Mammary epithelial cell (primary cell): Measurements from ENCODE around the gene SCUBE1.

Experiments used
- EZH2 ChIP-seq: IDR thresholded peaks from 2 replicates; pipeline ENCODE4 v1.6.1; 2012; ENCODE audit warnings: low read length, inconsistent platforms, borderline replicate concordance
- TF ChIP-seq, protein P1 (sequence below), 2 donors: IDR thresholded peaks in 1 of 2; conservative IDR thresholded peaks in 1 of 2; 2 replicates each; pipeline ENCODE4 v1.5.1; 2011 to 2012; ENCODE audit warnings: inconsistent platforms in 2 of 2, low read length in 2 of 2, mild to moderate bottlenecking in 2 of 2, control low read depth in 1 of 2, low read depth in 1 of 2; ENCODE audit not compliant: insufficient read depth in 1 of 2; ENCODE audit errors: extremely low read depth in 1 of 2

DNA sequence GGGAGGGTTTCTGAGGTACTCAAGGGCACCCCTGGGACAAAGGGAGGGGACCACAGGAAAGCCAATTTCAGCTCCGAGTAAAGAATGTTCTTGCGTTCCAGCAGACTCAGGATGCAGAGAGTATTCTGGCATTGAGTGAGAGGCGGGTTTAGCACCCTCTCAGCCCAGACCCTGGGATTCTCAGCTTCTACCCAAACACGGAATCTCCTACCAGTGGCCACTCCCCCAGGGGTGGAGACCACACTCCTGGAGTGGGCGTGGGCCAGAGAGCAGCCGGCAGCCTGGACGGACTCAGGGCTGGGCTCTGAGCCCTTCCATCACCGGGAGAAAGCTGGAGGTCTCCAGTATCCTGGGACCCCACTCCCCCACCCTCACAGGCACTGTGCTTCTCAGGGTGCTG is 130.1 kb downstream of the SCUBE1 start:
- no peak for TF ChIP-seq EZH2
- TF ChIP-seq, protein P1, sequence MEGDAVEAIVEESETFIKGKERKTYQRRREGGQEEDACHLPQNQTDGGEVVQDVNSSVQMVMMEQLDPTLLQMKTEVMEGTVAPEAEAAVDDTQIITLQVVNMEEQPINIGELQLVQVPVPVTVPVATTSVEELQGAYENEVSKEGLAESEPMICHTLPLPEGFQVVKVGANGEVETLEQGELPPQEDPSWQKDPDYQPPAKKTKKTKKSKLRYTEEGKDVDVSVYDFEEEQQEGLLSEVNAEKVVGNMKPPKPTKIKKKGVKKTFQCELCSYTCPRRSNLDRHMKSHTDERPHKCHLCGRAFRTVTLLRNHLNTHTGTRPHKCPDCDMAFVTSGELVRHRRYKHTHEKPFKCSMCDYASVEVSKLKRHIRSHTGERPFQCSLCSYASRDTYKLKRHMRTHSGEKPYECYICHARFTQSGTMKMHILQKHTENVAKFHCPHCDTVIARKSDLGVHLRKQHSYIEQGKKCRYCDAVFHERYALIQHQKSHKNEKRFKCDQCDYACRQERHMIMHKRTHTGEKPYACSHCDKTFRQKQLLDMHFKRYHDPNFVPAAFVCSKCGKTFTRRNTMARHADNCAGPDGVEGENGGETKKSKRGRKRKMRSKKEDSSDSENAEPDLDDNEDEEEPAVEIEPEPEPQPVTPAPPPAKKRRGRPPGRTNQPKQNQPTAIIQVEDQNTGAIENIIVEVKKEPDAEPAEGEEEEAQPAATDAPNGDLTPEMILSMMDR (conservative IDR thresholded peaks at IDR 0.05 in 1 of 2, IDR thresholded peaks at IDR 0.05 in 1 of 2; ENCODE audit: extremely low read depth in 1 of 2, insufficient read depth in 1 of 2, low read depth in 1 of 2, low read length in 2 of 2), result no peak
